Measurements from ENCODE around the gene CEND1. TPM values are rescaled to one million over a fixed set of nuclear protein-coding genes. Genes with fewer than 3 reads are reported as not detected.

CEND1 gene
- total and polyA plus RNA-seq, 2 of the 13 experiments (the other 11 are each of a cell fraction or from before 2014, with no cell fraction given) = not detected

DNA sequence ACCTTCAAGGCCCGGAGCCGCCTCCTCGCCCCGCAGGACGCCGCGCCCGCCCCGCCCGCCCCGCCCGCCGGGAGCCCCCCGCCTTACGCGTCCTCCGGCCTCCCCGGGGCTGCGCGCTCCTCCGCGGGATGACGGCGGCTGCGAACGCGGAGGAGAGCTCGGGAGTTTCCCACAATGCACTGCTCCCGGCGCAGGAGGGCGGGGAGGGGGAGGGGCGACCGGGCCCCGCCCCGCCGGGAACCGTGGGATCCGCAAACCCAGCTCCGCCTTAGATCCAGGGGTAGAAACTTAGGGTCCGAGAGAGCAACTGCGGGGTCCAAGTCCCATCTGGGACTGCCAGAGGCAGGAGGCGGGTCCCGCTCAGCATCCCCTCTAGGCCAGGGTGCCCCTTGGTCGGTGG, at the start of gene CEND1 (continued):
- TF ChIP-seq, protein P1, sequence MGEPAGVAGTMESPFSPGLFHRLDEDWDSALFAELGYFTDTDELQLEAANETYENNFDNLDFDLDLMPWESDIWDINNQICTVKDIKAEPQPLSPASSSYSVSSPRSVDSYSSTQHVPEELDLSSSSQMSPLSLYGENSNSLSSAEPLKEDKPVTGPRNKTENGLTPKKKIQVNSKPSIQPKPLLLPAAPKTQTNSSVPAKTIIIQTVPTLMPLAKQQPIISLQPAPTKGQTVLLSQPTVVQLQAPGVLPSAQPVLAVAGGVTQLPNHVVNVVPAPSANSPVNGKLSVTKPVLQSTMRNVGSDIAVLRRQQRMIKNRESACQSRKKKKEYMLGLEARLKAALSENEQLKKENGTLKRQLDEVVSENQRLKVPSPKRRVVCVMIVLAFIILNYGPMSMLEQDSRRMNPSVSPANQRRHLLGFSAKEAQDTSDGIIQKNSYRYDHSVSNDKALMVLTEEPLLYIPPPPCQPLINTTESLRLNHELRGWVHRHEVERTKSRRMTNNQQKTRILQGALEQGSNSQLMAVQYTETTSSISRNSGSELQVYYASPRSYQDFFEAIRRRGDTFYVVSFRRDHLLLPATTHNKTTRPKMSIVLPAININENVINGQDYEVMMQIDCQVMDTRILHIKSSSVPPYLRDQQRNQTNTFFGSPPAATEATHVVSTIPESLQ (CRISPR knock-in tag; conservative IDR thresholded peaks at IDR 0.05) = no peak
- TF ChIP-seq, protein P2, sequence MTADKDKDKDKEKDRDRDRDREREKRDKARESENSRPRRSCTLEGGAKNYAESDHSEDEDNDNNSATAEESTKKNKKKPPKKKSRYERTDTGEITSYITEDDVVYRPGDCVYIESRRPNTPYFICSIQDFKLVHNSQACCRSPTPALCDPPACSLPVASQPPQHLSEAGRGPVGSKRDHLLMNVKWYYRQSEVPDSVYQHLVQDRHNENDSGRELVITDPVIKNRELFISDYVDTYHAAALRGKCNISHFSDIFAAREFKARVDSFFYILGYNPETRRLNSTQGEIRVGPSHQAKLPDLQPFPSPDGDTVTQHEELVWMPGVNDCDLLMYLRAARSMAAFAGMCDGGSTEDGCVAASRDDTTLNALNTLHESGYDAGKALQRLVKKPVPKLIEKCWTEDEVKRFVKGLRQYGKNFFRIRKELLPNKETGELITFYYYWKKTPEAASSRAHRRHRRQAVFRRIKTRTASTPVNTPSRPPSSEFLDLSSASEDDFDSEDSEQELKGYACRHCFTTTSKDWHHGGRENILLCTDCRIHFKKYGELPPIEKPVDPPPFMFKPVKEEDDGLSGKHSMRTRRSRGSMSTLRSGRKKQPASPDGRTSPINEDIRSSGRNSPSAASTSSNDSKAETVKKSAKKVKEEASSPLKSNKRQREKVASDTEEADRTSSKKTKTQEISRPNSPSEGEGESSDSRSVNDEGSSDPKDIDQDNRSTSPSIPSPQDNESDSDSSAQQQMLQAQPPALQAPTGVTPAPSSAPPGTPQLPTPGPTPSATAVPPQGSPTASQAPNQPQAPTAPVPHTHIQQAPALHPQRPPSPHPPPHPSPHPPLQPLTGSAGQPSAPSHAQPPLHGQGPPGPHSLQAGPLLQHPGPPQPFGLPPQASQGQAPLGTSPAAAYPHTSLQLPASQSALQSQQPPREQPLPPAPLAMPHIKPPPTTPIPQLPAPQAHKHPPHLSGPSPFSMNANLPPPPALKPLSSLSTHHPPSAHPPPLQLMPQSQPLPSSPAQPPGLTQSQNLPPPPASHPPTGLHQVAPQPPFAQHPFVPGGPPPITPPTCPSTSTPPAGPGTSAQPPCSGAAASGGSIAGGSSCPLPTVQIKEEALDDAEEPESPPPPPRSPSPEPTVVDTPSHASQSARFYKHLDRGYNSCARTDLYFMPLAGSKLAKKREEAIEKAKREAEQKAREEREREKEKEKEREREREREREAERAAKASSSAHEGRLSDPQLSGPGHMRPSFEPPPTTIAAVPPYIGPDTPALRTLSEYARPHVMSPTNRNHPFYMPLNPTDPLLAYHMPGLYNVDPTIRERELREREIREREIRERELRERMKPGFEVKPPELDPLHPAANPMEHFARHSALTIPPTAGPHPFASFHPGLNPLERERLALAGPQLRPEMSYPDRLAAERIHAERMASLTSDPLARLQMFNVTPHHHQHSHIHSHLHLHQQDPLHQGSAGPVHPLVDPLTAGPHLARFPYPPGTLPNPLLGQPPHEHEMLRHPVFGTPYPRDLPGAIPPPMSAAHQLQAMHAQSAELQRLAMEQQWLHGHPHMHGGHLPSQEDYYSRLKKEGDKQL (CRISPR knock-in tag; IDR thresholded peaks at IDR 0.05; ENCODE audit: low read depth) = no peak
- TF ChIP-seq TSC22D2 (CRISPR knock-in tag; IDR thresholded peaks at IDR 0.05; ENCODE audit: borderline replicate concordance) = no peak
- TF ChIP-seq ARNT (IDR thresholded peaks at IDR 0.05) = no peak
- TF ChIP-seq ZNF292 (CRISPR knock-in tag; IDR thresholded peaks at IDR 0.05; ENCODE audit: borderline replicate concordance, low read depth) = no peak
- no peak for TF ChIP-seq SALL1 (CRISPR knock-in tag; IDR thresholded peaks at IDR 0.05)

Measured in HepG2 (cell line).